Fibroblast of lung (primary cell): Measurements from ENCODE around the gene CD82.

Source experiments
- EZH2 ChIP-seq: IDR thresholded peaks from 2 replicates; pipeline ENCODE4 v1.5.1; 2012; ENCODE audit warnings: low read length, control low read depth, mild to moderate bottlenecking; ENCODE audit errors: missing control alignments
- TF ChIP-seq, protein P1 (sequence below), 2 donors: IDR thresholded peaks in 1 of 2; conservative IDR thresholded peaks in 1 of 2; 1 replicate in 1 of 2; 2 replicates in 1 of 2; pipeline ENCODE4 v1.5.1; 2011 to 2012; ENCODE audit warnings: low read length in 2 of 2, control low read depth in 1 of 2, inconsistent platforms in 1 of 2, low read depth in 1 of 2, mild to moderate bottlenecking in 1 of 2

DNA sequence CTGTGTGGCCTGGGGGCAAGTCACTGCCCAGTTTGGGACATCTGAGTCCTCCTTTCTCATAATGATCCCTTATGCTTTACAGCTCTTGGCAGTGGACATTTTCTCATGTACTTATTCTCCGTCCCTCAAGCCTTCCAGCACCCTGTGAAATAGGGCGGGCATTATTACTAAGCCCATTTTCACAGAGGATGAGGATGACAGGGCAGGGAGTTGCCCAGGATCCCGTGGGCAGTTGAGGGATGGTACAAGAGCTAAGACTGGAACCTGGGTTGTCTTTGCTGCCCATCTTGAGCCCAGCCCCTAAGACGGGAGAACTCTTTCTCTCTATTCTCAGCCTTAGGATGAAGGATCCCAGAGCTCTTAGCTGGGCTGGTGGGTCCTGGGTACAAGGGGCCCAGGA, 11.2 kb downstream of the CD82 start:
- TF ChIP-seq, protein P1, sequence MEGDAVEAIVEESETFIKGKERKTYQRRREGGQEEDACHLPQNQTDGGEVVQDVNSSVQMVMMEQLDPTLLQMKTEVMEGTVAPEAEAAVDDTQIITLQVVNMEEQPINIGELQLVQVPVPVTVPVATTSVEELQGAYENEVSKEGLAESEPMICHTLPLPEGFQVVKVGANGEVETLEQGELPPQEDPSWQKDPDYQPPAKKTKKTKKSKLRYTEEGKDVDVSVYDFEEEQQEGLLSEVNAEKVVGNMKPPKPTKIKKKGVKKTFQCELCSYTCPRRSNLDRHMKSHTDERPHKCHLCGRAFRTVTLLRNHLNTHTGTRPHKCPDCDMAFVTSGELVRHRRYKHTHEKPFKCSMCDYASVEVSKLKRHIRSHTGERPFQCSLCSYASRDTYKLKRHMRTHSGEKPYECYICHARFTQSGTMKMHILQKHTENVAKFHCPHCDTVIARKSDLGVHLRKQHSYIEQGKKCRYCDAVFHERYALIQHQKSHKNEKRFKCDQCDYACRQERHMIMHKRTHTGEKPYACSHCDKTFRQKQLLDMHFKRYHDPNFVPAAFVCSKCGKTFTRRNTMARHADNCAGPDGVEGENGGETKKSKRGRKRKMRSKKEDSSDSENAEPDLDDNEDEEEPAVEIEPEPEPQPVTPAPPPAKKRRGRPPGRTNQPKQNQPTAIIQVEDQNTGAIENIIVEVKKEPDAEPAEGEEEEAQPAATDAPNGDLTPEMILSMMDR (conservative IDR thresholded peaks at IDR 0.05 in 1 of 2, IDR thresholded peaks at IDR 0.05 in 1 of 2; ENCODE audit: low read depth in 1 of 2, low read length in 2 of 2): no peak
- TF ChIP-seq EZH2: no peak
